GM23338 (cell line): ENCODE data around the gene IGFBP6.

Experiments used
- CREB1 ChIP-seq: fragments of 250-450 bp; sonication (Bioruptor Pico); IDR thresholded peaks from 2 replicates; pipeline ENCODE4 v1.5.0; 2020; ENCODE audit warnings: low read depth, mild to moderate bottlenecking, moderate library complexity
- CTCF ChIP-seq, 2 experiments: fragments of 200-600 bp in 1 of 2; sonication (generic) in 1 of 2; conservative IDR thresholded peaks; 2 replicates each; pipeline versions ENCODE4 v1.5.1 to v1.6.1; 2016 to 2017; ENCODE audit warnings: antibody characterized with exemption in 2 of 2, low read depth in 2 of 2, mild to moderate bottlenecking in 2 of 2, moderate library complexity in 1 of 2
- EZH2 ChIP-seq: fragments of 200-600 bp; sonication (generic); IDR thresholded peaks from one replicate; pipeline ENCODE4 v1.8.0; 2017; ENCODE audit warnings: antibody characterized with exemption, mild to moderate bottlenecking, low read depth; ENCODE audit not compliant: unreplicated experiment
- EZH2phosphoT487 ChIP-seq: fragments of 200-600 bp; sonication (generic); IDR thresholded peaks from one replicate; pipeline ENCODE4 v1.8.1; 2018; ENCODE audit warnings: antibody characterized with exemption; ENCODE audit not compliant: unreplicated experiment
- REST ChIP-seq: IDR thresholded peaks from one replicate; pipeline ENCODE4 v1.6.1; 2018; ENCODE audit warnings: antibody characterized with exemption; ENCODE audit not compliant: unreplicated experiment
- ZNF114 ChIP-seq: fragments of 250-450 bp; sonication (Bioruptor Pico); IDR thresholded peaks from 2 replicates; pipeline ENCODE4 v1.5.0; 2020; ENCODE audit warnings: mild to moderate bottlenecking, moderate library complexity

GRCh38 chr12:53048033-53048779 lies 49.3 kb upstream of the IGFBP6 start:
- TF ChIP-seq REST, result no peak
- TF ChIP-seq CTCF (conservative IDR thresholded peaks at IDR 0.05; ENCODE audit: low read depth in 2 of 2), result peak; percentile 12 to 42; a peak in 2 of 4 replicates
- no peak for TF ChIP-seq ZNF114 (CRISPR knock-in tag)
- TF ChIP-seq EZH2, result no peak
- no peak for TF ChIP-seq EZH2phosphoT487
- TF ChIP-seq CREB1, result no peak
